Cardiac muscle cell (in vitro differentiated cells and primary cell): ENCODE results near the gene GABRP. TPM values are rescaled to one million over a fixed set of nuclear protein-coding genes. Genes with fewer than 3 reads are reported as not detected.
"Not testable (repeated sequence)": the region's sequence is repeated elsewhere in the genome, so short reads cannot be mapped to it uniquely, and the experiment has no call there.

Experiments used
- DNase-seq, 2 donors: peaks; one replicate each; pipeline versions ENCODE4 v3.0.0 to v3.0.0-alpha.2; 2010 to 2017; ENCODE audit warnings: low read depth in 1 of 2, low spot score in 1 of 2
- H3K27ac ChIP-seq: fragments of 200-600 bp; sonication (generic); 2 replicates; pipeline ENCODE4 v1.5.1; 2016
- H3K27me3 ChIP-seq: fragments of 200-600 bp; sonication (generic); 2 replicates; pipeline ENCODE4 v1.6.0; 2016; ENCODE audit warnings: control low read depth
- H3K36me3 ChIP-seq: fragments of 200-600 bp; sonication (generic); 2 replicates; pipeline ENCODE4 v1.5.1; 2016; ENCODE audit warnings: control low read depth
- H3K4me1 ChIP-seq: fragments of 200-600 bp; sonication (generic); 2 replicates; pipeline ENCODE4 v1.8.1; 2017; ENCODE audit warnings: low read depth, mild to moderate bottlenecking, mixed run types
- H3K4me3 ChIP-seq: fragments of 200-600 bp; sonication (generic); 2 replicates; pipeline ENCODE4 v1.5.1; 2016; ENCODE audit warnings: mild to moderate bottlenecking
- H3K9me3 ChIP-seq: fragments of 200-600 bp; sonication (generic); 2 replicates; pipeline ENCODE4 v1.5.1; 2017; ENCODE audit warnings: low read depth, mild to moderate bottlenecking, control low read depth
- polyA plus RNA-seq: library from polyadenylated mRNA; unstranded; fragments of >200 nt; fragmentation: Nextera tagmentation; extraction: Ambion mirVana; gene quantifications from 2 replicates; pipeline ENCODE4 v1.2.1, GENCODE V29; 2016
- total RNA-seq: library from RNA; depleted of rRNA; stranded (reverse); fragments of >200 nt; gene quantifications from 2 replicates; pipeline ENCODE4 v1.2.3, GENCODE V29; 2016
- TF ChIP-seq, protein P1 (sequence below): IDR thresholded peaks from 2 replicates; pipeline ENCODE4 v1.5.1; 2012; ENCODE audit warnings: low read depth, mild to moderate bottlenecking, low read length

Gene GABRP
- total and polyA plus RNA-seq, 2 experiments from 2014 or later = 0.30 to 0.46 TPM

DNA sequence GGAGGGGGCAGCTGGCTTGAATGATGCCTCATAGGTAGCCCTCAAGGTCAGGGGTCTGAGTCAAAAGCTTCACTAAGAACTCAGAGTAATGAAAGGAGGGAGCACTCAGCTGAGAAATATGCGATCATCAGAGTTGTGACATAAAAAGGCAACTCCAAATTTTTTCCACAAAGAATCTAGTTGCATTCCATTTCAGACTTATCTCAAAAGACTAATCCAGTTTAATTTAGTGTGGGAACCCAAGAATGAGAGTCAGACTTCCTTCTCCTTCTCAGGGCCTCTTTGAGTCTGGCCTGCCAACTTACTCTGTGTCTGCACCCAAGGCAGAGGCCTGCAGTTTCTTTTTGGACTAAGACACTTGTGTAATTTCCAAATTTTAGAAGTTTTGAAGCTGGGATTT is 34.7 kb downstream of the GABRP start:
- TF ChIP-seq, protein P1, sequence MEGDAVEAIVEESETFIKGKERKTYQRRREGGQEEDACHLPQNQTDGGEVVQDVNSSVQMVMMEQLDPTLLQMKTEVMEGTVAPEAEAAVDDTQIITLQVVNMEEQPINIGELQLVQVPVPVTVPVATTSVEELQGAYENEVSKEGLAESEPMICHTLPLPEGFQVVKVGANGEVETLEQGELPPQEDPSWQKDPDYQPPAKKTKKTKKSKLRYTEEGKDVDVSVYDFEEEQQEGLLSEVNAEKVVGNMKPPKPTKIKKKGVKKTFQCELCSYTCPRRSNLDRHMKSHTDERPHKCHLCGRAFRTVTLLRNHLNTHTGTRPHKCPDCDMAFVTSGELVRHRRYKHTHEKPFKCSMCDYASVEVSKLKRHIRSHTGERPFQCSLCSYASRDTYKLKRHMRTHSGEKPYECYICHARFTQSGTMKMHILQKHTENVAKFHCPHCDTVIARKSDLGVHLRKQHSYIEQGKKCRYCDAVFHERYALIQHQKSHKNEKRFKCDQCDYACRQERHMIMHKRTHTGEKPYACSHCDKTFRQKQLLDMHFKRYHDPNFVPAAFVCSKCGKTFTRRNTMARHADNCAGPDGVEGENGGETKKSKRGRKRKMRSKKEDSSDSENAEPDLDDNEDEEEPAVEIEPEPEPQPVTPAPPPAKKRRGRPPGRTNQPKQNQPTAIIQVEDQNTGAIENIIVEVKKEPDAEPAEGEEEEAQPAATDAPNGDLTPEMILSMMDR = no peak
- H3K4me3 ChIP-seq = no peak overlapping the region
- H3K27me3 ChIP-seq = no peaks in the 10 kb centered on the region
- H3K4me1 ChIP-seq = no peaks in the 10 kb centered on the region
- H3K27ac ChIP-seq = no peak overlapping the region
- peak in 1 of 2 donors; percentile 71 for DNase-seq
- no peaks in the 10 kb centered on the region for H3K36me3 ChIP-seq
- H3K9me3 ChIP-seq = no peaks in the 10 kb centered on the region

DNA sequence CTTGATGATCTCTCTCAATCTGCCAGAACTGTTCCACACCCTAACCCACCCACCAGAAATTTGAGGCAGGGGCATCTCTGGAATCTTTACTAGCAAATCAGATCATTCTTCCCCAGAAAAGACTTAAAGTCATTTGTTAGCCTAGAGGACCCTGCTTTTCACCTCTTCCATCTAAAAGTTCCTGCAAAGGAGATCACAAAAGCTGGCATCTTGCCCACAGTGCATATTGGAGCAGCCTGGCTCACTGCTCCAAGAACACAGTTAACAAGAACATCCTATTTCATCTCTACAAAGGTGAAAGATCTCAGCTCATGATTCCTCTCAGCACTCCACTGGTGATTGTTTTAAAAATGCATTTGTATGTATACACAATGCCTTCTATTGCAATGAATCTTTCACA is 36.3 kb downstream of the GABRP start:
- Histone ChIP-seq H3K4me3 (no peak overlapping the region), H3K9me3 (no peaks in the 10 kb centered on the region), H3K27me3 (no peaks in the 10 kb centered on the region), H3K36me3 (no peaks in the 10 kb centered on the region), H3K27ac (no peak overlapping the region), H3K4me1 (no peaks in the 10 kb centered on the region)
- no peak for DNase-seq
- TF ChIP-seq, protein P1 = no peak

DNA sequence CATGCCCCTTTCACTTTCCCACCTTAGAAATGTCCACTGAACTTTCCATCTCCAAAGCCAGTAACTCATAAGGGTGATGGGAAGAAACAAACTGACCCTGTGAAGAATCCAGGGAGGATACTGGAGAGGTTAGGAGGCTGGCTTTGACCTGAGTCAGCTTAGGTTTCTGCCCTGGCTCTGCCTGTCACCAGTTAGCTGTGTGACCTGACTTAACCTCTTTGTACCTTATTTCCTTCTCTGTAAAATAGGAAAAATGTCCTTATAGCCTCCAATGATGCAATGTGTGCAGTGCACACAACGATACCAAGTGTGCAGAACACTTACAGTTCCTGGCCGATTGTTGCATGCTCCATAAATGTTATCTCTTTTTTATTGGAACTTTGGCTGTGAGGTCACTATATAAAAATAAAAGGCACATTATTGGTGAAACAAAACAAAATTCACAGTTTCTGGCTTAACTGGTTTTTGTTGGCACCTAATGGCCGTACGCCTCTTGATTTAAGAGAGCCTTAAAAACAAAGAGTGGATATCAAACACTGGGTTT is 37.8 kb downstream of the GABRP start:
- DNase-seq = no peak
- Histone ChIP-seq H3K4me3 (no peak overlapping the region), H3K36me3 (no peaks in the 10 kb centered on the region), H3K27me3 (no peaks in the 10 kb centered on the region), H3K4me1 (no peaks in the 10 kb centered on the region), H3K27ac (no peak overlapping the region), H3K9me3 (no peaks in the 10 kb centered on the region)
- TF ChIP-seq, protein P1 = no peak

DNA sequence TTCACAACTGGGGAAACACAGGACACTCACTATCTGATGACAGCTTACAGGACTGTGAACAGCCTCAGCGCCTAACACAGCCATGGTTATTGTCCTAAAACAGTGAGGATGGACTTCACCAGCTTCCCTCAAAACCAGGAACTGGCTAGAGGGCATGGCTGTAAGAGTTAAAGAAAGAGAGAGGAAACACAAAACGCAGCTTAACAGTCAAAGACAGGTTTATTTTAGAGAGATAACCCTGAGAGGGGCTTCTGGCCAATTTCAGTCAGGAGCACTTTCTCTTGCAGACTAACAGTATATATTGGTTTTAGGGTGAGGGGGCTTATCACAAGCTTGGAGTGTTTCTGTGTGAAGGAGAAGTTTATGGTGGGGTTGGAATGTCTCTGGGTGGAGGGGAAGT is 42.6 kb downstream of the GABRP start:
- TF ChIP-seq, protein P1 = no peak
- H3K4me3 ChIP-seq = no peak overlapping the region

DNA sequence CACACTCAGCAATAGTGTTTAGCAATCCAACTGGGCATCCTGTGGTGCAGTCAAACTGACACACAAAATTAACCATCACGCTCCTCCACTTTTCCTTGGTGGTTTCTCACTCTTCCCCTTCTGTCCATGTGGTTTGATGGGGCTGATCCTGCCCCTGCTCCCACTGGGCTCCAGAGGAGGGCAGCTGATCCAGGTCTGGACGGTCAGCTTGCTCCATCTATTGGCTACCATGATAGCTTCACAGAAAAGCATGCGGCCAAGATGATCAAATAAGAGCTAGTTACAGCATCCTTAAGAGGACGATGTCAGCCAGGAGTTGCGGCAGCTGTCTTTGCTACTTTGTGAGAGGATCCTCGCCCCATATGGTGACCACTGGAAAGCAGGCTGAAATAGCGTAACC is 48.7 kb downstream of the GABRP start:
- TF ChIP-seq, protein P1 = no peak
- Histone ChIP-seq H3K27ac (no peak overlapping the region), H3K9me3 (no peaks in the 10 kb centered on the region), H3K4me1 (no peaks in the 10 kb centered on the region), H3K4me3 (no peak overlapping the region), H3K36me3 (no peaks in the 10 kb centered on the region), H3K27me3 (no peaks in the 10 kb centered on the region)
- no peak for DNase-seq

More for the DNA sequence above, 42.6 kb downstream of the GABRP start:
- H3K27me3 ChIP-seq = no peaks in the 10 kb centered on the region
- no peak overlapping the region for H3K27ac ChIP-seq
- no peaks in the 10 kb centered on the region for H3K9me3 ChIP-seq
- no peaks in the 10 kb centered on the region for H3K36me3 ChIP-seq
- DNase-seq = no peak
- H3K4me1 ChIP-seq = no peaks in the 10 kb centered on the region

DNA sequence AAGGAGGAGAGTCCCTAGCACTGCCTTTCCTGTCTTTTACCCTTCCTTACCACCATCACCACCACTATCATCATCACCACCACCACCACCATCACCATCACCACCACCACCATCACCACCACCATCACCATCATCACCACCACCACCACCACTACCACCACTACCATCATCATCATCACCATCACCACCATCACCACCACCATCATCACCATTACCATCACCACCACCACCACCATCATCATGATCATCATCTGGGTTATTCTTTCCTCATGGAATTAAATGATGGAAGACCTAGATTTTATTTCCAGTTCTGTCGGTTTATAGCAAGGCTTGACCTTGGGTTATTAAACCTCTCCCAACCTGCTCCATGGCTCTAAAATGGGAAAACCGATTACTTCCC is 50.5 kb downstream of the GABRP start:
- not testable (repeated sequence) for H3K4me3 ChIP-seq, DNase-seq, H3K9me3 ChIP-seq, H3K27ac ChIP-seq, H3K4me1 ChIP-seq, H3K36me3 ChIP-seq, H3K27me3 ChIP-seq
